HepG2 (cell line): ENCODE data around the gene PLEKHG4. TPM values are rescaled to one million over a fixed set of nuclear protein-coding genes. Genes with fewer than 3 reads are reported as not detected.
A peak's percentile ranks its signal among the peaks of the same experiment; 100 is the strongest.

Source experiments
- CBX5 ChIP-seq: sonication (generic); formaldehyde crosslinking; IDR thresholded peaks from 2 replicates; pipeline ENCODE4 v1.4.0; 2020; ENCODE audit warnings: missing genetic modification reagents, borderline replicate concordance
- GFI1 ChIP-seq: sonication (generic); formaldehyde crosslinking; IDR thresholded peaks from 2 replicates; pipeline ENCODE4 v1.5.0; 2020; ENCODE audit warnings: missing genetic modification reagents, mild to moderate bottlenecking, borderline replicate concordance
- HNF1A ChIP-seq, 2 experiments: sonication (generic) in 1 of 2; formaldehyde crosslinking in 1 of 2; IDR thresholded peaks; 2 replicates each; pipeline versions ENCODE4 v1.4.0 to v1.6.1; 2016 to 2020; ENCODE audit warnings: borderline replicate concordance in 1 of 2, low read depth in 1 of 2, mild to moderate bottlenecking in 1 of 2, missing genetic modification reagents in 1 of 2
- HNF4G ChIP-seq, 2 experiments: sonication (generic) in 1 of 2; formaldehyde crosslinking in 1 of 2; IDR thresholded peaks; 2 replicates each; pipeline versions ENCODE4 v1.4.0 to v1.6.1; 2011 to 2020; ENCODE audit warnings: borderline replicate concordance in 2 of 2, low read depth in 2 of 2, mild to moderate bottlenecking in 2 of 2, low read length in 1 of 2, missing genetic modification reagents in 1 of 2, moderate library complexity in 1 of 2
- JUN ChIP-seq: sonication (generic); formaldehyde crosslinking; IDR thresholded peaks from 2 replicates; pipeline ENCODE4 v1.4.0; 2020; ENCODE audit warnings: mild to moderate bottlenecking, missing genetic modification reagents
- KDM2A ChIP-seq: sonication (generic); formaldehyde crosslinking; IDR thresholded peaks from 2 replicates; pipeline ENCODE4 v1.4.0; 2020; ENCODE audit warnings: low read depth, missing genetic modification reagents, borderline replicate concordance
- KLF13 ChIP-seq: sonication (generic); formaldehyde crosslinking; IDR thresholded peaks from 2 replicates; pipeline ENCODE4 v1.4.0; 2020; ENCODE audit warnings: mild to moderate bottlenecking, missing genetic modification reagents
- NFE2L2 ChIP-seq: fragments of 150-350 bp; IDR thresholded peaks from 2 replicates; pipeline ENCODE4 v1.6.1; 2014; ENCODE audit warnings: low read length
- POGZ ChIP-seq: sonication (generic); formaldehyde crosslinking; IDR thresholded peaks from 2 replicates; pipeline ENCODE4 v1.4.0; 2020; ENCODE audit warnings: mild to moderate bottlenecking, missing genetic modification reagents
- PRDM10 ChIP-seq: sonication (generic); formaldehyde crosslinking; IDR thresholded peaks from 2 replicates; pipeline ENCODE4 v1.4.0; 2020; ENCODE audit warnings: low read depth, missing genetic modification reagents
- RARG ChIP-seq: sonication (generic); formaldehyde crosslinking; IDR thresholded peaks from 2 replicates; pipeline ENCODE4 v1.4.0; 2020; ENCODE audit warnings: low read depth, mild to moderate bottlenecking, missing genetic modification reagents
- SMAD9 ChIP-seq: sonication (generic); formaldehyde crosslinking; IDR thresholded peaks from 2 replicates; pipeline ENCODE4 v1.5.1; 2020; ENCODE audit warnings: mild to moderate bottlenecking, missing genetic modification reagents
- ZBTB14 ChIP-seq: sonication (generic); formaldehyde crosslinking; IDR thresholded peaks from 2 replicates; pipeline ENCODE4 v1.4.0; 2020; ENCODE audit warnings: missing genetic modification reagents
- ZNF180 ChIP-seq: sonication (generic); formaldehyde crosslinking; IDR thresholded peaks from 2 replicates; pipeline ENCODE4 v1.4.0; 2020; ENCODE audit warnings: low read depth, missing genetic modification reagents, borderline replicate concordance
- ZNF234 ChIP-seq: sonication (generic); formaldehyde crosslinking; conservative IDR thresholded peaks from 2 replicates; pipeline ENCODE4 v1.5.1; 2020; ENCODE audit warnings: mild to moderate bottlenecking, missing genetic modification reagents
- ZNF460 ChIP-seq: sonication (generic); formaldehyde crosslinking; IDR thresholded peaks from 2 replicates; pipeline ENCODE4 v1.5.1; 2020; ENCODE audit warnings: missing genetic modification reagents, mild to moderate bottlenecking, borderline replicate concordance
- ZNF501 ChIP-seq: sonication (generic); formaldehyde crosslinking; IDR thresholded peaks from 2 replicates; pipeline ENCODE4 v1.5.1; 2020; ENCODE audit warnings: mild to moderate bottlenecking, moderate library complexity, missing genetic modification reagents
- ZNF615 ChIP-seq: sonication (generic); formaldehyde crosslinking; IDR thresholded peaks from 2 replicates; pipeline ENCODE4 v1.5.0; 2020; ENCODE audit warnings: mild to moderate bottlenecking, missing genetic modification reagents, borderline replicate concordance
- polyA plus RNA-seq, 8 experiments: library from polyadenylated mRNA; depleted of rRNA in 3 of 8; stranded (reverse) in 7 of 8; unstranded in 1 of 8; fragments of >200 nt; fragmentation: Illumina TruSeq in 4 of 8; extraction: Trizol in 4 of 8; gene quantifications; 2 replicates each; pipeline versions ENCODE4 v1.2.1 to v1.2.3, GENCODE V29; 2011 to 2016; ENCODE audit warnings: low read depth in 4 of 8, missing spikeins in 1 of 8, mixed read lengths in 1 of 8; ENCODE audit not compliant: insufficient read depth in 1 of 8
- total RNA-seq, 5 experiments: library from RNA; depleted of rRNA; stranded (reverse); fragments of >200 nt; fragmentation: Illumina TruSeq; extraction: Trizol; gene quantifications; 2 replicates each; pipeline ENCODE4 v1.2.3, GENCODE V29; 2016; ENCODE audit warnings: low read depth in 1 of 5

The PLEKHG4 gene
- total and polyA plus RNA-seq, 2 of the 13 experiments (the other 11 are each of a cell fraction or from before 2014, with no cell fraction given), result 7.1 to 13.6 TPM

GRCh38 chr16:67246081-67246755 lies 33.1 kb upstream of the PLEKHG4 start (continued):
- TF ChIP-seq POGZ (CRISPR knock-in tag), result peak; percentile 59
- peak; percentile 93 for TF ChIP-seq ZNF615 (CRISPR knock-in tag)
- TF ChIP-seq KLF13, result peak; percentile 39; the same call in 1 of the 2 replicates
- peak; percentile 81 for TF ChIP-seq HNF4G (IDR thresholded peaks at IDR 0.05; ENCODE audit: borderline replicate concordance, low read depth, low read length)
- peak; percentile 53; the same call in 1 of the 2 replicates for TF ChIP-seq HNF4G (CRISPR knock-in tag; IDR thresholded peaks at IDR 0.05; ENCODE audit: borderline replicate concordance, low read depth)
- TF ChIP-seq HNF1A (IDR thresholded peaks at IDR 0.05; ENCODE audit: low read depth), result no peak
- TF ChIP-seq HNF1A (CRISPR knock-in tag; IDR thresholded peaks at IDR 0.05; ENCODE audit: borderline replicate concordance), result peak; percentile 88
- no peak for TF ChIP-seq RARG
- 0 out of 2 replicates have a peak, but pooled peaks have one; percentile 35 for TF ChIP-seq SMAD9
- TF ChIP-seq ZNF501 (CRISPR knock-in tag), result peak; percentile 88
- TF ChIP-seq PRDM10, result peak; percentile 81; the same call in 1 of the 2 replicates
- TF ChIP-seq CBX5 (CRISPR knock-in tag), result peak; percentile 72
- no peak for TF ChIP-seq JUN (CRISPR knock-in tag)
- no peak for TF ChIP-seq NFE2L2
- TF ChIP-seq ZBTB14, result peak; percentile 66
- TF ChIP-seq KDM2A (CRISPR knock-in tag), result peak; percentile 95
- no peak for TF ChIP-seq ZNF234 (CRISPR knock-in tag)
- TF ChIP-seq GFI1, result peak; percentile 91
- TF ChIP-seq ZNF180 (CRISPR knock-in tag), result no peak; the same call in 1 of the 2 replicates
- TF ChIP-seq ZNF460 (CRISPR knock-in tag), result peak; percentile 52; the same call in 1 of the 2 replicates
